Measurements from ENCODE around the gene CFAP97D2.

DNA sequence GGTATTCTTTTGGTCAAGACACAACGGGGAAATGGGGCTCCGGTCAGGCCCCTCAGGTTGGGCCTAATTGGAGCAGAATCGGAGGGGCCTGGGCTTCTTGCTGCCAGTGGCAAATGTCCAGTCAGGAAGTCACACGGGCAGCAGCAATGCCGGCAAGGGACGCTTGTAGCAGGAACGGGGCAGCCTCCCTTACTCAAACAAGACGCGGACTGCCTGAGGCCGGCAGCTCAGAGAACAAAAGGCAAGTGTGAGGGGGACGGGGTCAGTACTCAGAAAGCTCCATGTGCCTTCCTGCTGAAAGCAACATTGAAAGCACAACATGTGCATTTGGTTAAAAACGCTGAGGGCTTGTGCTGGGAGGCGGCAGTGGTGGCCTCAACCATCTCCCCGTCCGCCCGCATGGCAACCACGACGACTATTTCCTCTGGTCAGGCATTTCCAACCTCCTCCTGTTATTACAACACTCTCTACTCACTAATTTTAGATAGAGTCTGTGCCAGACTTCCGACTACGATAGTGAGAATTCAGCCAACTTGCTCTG is 26.2 kb upstream of the CFAP97D2 start:
- TF ChIP-seq CTCF (IDR thresholded peaks at IDR 0.05) = no peak
- no peak for TF ChIP-seq POLR2A (IDR thresholded peaks at IDR 0.05)

Data from thyroid gland (tissue), 4 donors.